ENCODE results near the gene CCDC93. TPM values are rescaled to one million over a fixed set of nuclear protein-coding genes. Genes with fewer than 3 reads are reported as not detected.
"Not testable (repeated sequence)": the region's sequence is repeated elsewhere in the genome, so short reads cannot be mapped to it uniquely, and the experiment has no call there.

The CCDC93 gene
- total RNA-seq, 6 experiments from 2014 or later: 12.5 to 15.9 (median 14.6) TPM

DNA sequence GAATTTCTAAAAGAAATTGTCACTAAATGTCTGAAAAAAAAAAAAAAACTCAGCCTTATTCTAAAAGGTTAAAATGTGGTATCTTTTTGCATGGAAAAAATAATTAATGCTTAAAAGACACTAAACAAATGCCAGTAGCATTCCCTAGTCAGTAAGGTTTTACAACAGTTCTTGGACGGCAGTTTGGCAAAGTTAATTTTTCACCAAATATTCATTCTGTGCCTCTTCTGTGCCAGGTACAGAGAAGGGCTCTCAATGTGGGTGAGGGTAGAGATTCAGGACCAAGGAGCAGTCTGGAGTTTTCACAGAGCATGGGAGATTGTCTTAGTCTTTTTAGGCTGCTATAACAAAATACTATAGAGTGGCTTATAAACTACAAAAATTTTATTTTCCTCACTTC lies 6.0 kb upstream of the CCDC93 start:
- TF ChIP-seq POLR2A (IDR thresholded peaks at IDR 0.05): no peak
- 39% methylated on average over 1 of the region's 1 CpG for WGBS (ENCODE audit: insufficient coverage, low coverage, low lambda C conversion rate, missing lambda C conversion rate)
- no peaks in the 10 kb centered on the region for H3K36me3 ChIP-seq
- no peaks in the 10 kb centered on the region for H3K27me3 ChIP-seq
- no peak for DNase-seq
- H3K4me1 ChIP-seq: peaks cover 0 to 12% (median 0%) of the 10 kb centered on the region in 4 donors
- ATAC-seq: peak; percentile 78 to 83 (median 82)
- no peaks in the 10 kb centered on the region for H3K9me3 ChIP-seq
- H3K27ac ChIP-seq: no peak overlapping the region
- intact Hi-C loops (cut with DNase I): no loop called here
- H3K4me3 ChIP-seq: no peak overlapping the region

DNA sequence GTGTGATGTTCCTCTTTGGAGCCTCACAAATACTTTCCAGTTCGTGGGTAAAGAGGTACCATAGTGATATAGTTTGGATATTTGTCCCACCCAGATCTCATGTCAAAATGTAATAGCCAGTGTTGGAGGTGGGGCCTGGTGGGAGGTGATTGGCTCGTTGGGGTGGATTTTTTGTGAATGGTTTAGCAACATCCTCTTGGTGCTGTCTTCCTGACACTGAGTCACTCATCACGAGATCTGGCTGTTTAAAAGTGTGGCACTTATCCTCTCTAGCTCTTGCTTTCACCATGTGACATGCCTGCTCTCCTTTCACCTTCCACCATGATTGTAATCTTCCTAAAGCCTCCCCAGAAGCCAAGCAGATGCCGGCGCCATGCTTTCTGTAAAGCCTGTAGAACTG lies 3.0 kb upstream of the CCDC93 start:
- Histone ChIP-seq H3K27ac (no peak overlapping the region), H3K4me1 (peaks cover 0 to 25% (median 0%) of the 10 kb centered on the region in 4 donors), H3K9me3 (no peaks in the 10 kb centered on the region), H3K27me3 (no peaks in the 10 kb centered on the region), H3K36me3 (no peaks in the 10 kb centered on the region), H3K4me3 (no peak overlapping the region)
- WGBS (ENCODE audit: insufficient coverage, low coverage, low lambda C conversion rate, missing lambda C conversion rate): 54% methylated on average over 2 of the region's 5 CpGs
- intact Hi-C loops (cut with DNase I): no loop called here
- ATAC-seq (no peak), DNase-seq (no peak)
- TF ChIP-seq POLR2A (IDR thresholded peaks at IDR 0.05): no peak
- TF ChIP-seq, protein P1, sequence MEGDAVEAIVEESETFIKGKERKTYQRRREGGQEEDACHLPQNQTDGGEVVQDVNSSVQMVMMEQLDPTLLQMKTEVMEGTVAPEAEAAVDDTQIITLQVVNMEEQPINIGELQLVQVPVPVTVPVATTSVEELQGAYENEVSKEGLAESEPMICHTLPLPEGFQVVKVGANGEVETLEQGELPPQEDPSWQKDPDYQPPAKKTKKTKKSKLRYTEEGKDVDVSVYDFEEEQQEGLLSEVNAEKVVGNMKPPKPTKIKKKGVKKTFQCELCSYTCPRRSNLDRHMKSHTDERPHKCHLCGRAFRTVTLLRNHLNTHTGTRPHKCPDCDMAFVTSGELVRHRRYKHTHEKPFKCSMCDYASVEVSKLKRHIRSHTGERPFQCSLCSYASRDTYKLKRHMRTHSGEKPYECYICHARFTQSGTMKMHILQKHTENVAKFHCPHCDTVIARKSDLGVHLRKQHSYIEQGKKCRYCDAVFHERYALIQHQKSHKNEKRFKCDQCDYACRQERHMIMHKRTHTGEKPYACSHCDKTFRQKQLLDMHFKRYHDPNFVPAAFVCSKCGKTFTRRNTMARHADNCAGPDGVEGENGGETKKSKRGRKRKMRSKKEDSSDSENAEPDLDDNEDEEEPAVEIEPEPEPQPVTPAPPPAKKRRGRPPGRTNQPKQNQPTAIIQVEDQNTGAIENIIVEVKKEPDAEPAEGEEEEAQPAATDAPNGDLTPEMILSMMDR (IDR thresholded peaks at IDR 0.05): no peak

DNA sequence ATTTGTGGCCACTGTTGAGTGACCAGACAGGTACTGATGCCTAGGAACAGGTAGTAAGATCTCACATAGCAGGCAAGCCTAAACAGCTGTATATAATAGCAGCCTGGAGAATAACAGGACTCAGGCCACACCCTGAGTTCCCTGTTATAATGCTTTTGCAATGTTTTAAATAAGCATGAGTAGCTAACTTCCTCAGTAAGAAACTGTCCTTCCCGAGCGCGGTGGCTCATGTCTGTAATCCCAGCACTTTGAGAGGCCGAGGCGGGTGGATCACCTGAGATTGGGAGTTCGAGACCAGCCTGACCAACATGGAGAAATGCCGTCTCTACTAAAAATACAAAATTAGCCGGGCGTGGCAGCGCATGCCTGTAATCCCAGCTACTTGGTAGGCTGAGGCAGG lies 1.9 kb upstream of the CCDC93 start:
- ATAC-seq; H3K27ac ChIP-seq; H3K4me3 ChIP-seq; H3K36me3 ChIP-seq; H3K27me3 ChIP-seq; H3K9me3 ChIP-seq; DNase-seq; intact Hi-C loops (cut with DNase I): not testable (repeated sequence)
- peaks cover 0 to 32% (median 0%) of the 10 kb centered on the region in 4 donors for H3K4me1 ChIP-seq
- 98% methylated on average over 4 of the region's 10 CpGs for WGBS (ENCODE audit: insufficient coverage, low coverage, low lambda C conversion rate, missing lambda C conversion rate)

DNA sequence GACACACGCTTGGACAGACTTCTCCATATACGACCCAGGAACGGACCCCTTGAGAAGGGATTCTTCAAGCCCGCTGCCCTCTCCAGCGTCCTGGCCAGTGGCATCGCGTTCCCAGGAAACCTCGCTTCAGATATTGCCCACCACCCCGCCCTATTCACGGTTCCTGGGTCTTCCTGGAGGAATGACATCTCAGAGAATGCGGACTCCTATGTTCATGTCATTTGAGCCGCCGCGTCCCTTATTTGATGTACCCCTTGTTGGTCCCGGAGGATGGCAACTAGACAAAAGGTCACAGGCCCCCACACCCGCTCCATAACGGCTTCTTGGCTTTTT lies 588 bp upstream of the CCDC93 start:
- 3% methylated on average over 9 of the region's 17 CpGs for WGBS (ENCODE audit: insufficient coverage, low coverage, low lambda C conversion rate, missing lambda C conversion rate)
- no peak for DNase-seq
- intact Hi-C loops (cut with DNase I): no loop called here
- H3K4me3 ChIP-seq: peak overlapping the region; percentile 99
- TF ChIP-seq, protein P1 (IDR thresholded peaks at IDR 0.05): no peak
- no peak for TF ChIP-seq POLR2A (IDR thresholded peaks at IDR 0.05)
- H3K36me3 ChIP-seq: no peaks in the 10 kb centered on the region
- H3K27ac ChIP-seq: peak overlapping the region; percentile 21 to 85 (median 80)
- no peaks in the 10 kb centered on the region for H3K27me3 ChIP-seq
- peaks cover 0 to 26% (median 0%) of the 10 kb centered on the region in 4 donors for H3K4me1 ChIP-seq
- no peak for ATAC-seq
- no peaks in the 10 kb centered on the region for H3K9me3 ChIP-seq

DNA sequence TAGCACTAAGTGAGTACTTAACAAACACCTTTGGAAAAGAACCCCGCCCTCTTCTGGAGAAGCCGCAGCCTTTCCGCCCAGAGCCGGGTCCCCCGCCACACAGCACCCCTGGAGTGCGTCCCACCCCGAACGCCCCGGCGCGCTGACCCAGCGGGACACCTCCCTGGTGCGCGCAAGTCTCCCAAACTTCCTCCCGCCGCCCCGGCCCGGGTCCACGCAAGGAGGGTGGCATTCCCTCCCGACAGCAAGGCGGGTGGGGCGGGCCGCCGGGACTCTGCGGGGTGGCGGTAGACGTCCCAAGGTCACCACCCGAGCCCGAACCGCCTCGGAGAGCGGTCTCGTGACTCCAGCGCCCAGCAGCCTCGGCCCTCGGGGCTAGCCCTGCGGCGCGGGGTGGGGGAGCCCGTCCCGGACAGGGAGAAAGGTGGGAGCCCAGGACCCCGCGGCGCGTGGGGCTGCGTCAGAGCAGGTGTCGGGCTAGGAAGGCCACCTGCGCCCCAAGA lies 598 bp downstream of the CCDC93 start:
- intact Hi-C loops (cut with DNase I): no loop called here
- no peak for TF ChIP-seq POLR2A (IDR thresholded peaks at IDR 0.05)
- TF ChIP-seq, protein P1 (IDR thresholded peaks at IDR 0.05): peak in 2 of 4 donors; percentile 16 to 20

More for the DNA sequence above, 598 bp downstream of the CCDC93 start:
- peak overlapping the region; percentile 99 for H3K4me3 ChIP-seq
- WGBS (ENCODE audit: insufficient coverage, low coverage, low lambda C conversion rate, missing lambda C conversion rate): no CpG with 5 or more reads among the region's 48 CpGs
- H3K4me1 ChIP-seq: peaks cover 0 to 26% (median 0%) of the 10 kb centered on the region in 4 donors
- ATAC-seq: peak; percentile 48 to 68 (median 63)
- H3K27me3 ChIP-seq: no peaks in the 10 kb centered on the region
- H3K36me3 ChIP-seq: peaks cover 0 to 4% (median under 1%) of the 10 kb centered on the region in 4 donors
- H3K27ac ChIP-seq: peak overlapping the region; percentile 69 to 85 (median 80)
- H3K9me3 ChIP-seq: no peaks in the 10 kb centered on the region
- DNase-seq: peak; percentile 68 to 75 (median 68)
